C4-2B (cell line): ENCODE data around the gene DENND4A.

Source experiments
- CTCF ChIP-seq: fragments of 450-650 bp; conservative IDR thresholded peaks from 2 replicates; pipeline ENCODE4 v1.5.1; 2017; ENCODE audit warnings: mild to moderate bottlenecking
- ZFX ChIP-seq: fragments of 450-650 bp; IDR thresholded peaks from 2 replicates; pipeline ENCODE4 v1.6.1; 2017

GRCh38 chr15:65835447-65835846 is 43.4 kb upstream of the DENND4A start:
- TF ChIP-seq CTCF (no peak), ZFX (no peak)
